Measurements from ENCODE around the gene ADAMTS18. TPM values are rescaled to one million over a fixed set of nuclear protein-coding genes. Genes with fewer than 3 reads are reported as not detected.

The ADAMTS18 gene
- total RNA-seq, 4 donors from 2014 or later, result 0.15 to 5.6 (median 0.19) TPM; not detected in 1

DNA sequence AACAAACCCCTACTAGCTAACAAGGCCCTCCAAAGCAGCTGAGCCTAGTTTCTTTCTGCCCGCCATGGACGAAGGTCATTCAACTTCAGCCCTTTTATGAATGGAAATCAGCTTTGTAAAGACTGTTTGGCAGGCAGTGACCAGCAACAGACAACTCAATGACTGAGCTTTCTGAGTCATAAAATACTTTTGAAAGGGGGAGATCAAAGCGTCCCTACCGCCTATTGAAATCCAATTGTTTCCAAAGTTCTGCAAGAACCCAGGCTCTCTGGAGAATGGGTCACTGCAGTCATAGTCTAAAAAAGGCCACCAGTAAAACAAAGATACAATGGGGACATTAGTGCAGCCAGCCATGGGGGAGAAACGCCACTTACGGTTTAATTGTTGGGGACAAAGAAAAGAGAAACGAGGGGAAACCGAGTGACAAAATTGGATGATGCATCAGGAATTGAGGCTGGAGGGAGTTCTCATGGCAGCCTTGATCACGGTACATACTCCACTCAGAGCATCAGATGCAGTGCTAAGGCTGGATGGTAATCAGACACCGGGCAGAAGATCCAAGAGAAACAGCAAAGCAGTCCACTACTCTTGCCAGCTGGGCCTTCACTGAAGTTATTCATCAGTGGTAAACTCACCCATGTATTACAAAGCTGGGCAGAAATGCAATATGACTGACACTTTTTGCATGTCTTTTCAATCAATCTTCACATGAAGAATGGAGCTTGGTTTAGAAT is 9.8 kb downstream of the ADAMTS18 start:
- H3K36me3 ChIP-seq, result no peaks in the 10 kb centered on the region
- H3K9me3 ChIP-seq, result peaks cover 0 to 7% (median 0%) of the 10 kb centered on the region in 3 donors
- H3K27me3 ChIP-seq, result peaks cover 7% of the 10 kb centered on the region
- TF ChIP-seq POLR2AphosphoS5 (IDR thresholded peaks at IDR 0.05) (no peak), EP300 (IDR thresholded peaks at IDR 0.05) (no peak), POLR2A (IDR thresholded peaks at IDR 0.05) (no peak)
- TF ChIP-seq, protein P1, sequence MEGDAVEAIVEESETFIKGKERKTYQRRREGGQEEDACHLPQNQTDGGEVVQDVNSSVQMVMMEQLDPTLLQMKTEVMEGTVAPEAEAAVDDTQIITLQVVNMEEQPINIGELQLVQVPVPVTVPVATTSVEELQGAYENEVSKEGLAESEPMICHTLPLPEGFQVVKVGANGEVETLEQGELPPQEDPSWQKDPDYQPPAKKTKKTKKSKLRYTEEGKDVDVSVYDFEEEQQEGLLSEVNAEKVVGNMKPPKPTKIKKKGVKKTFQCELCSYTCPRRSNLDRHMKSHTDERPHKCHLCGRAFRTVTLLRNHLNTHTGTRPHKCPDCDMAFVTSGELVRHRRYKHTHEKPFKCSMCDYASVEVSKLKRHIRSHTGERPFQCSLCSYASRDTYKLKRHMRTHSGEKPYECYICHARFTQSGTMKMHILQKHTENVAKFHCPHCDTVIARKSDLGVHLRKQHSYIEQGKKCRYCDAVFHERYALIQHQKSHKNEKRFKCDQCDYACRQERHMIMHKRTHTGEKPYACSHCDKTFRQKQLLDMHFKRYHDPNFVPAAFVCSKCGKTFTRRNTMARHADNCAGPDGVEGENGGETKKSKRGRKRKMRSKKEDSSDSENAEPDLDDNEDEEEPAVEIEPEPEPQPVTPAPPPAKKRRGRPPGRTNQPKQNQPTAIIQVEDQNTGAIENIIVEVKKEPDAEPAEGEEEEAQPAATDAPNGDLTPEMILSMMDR (IDR thresholded peaks at IDR 0.05), result no peak
- no peak for ATAC-seq
- H3K4me3 ChIP-seq, result no peak overlapping the region
- WGBS, 2 donors (ENCODE audit: low coverage in 1 of 2), result 76% methylated on average over 7 to 10 of the region's 10 CpGs
- no peaks in the 10 kb centered on the region for H3K4me1 ChIP-seq
- no peak overlapping the region for H3K27ac ChIP-seq

DNA sequence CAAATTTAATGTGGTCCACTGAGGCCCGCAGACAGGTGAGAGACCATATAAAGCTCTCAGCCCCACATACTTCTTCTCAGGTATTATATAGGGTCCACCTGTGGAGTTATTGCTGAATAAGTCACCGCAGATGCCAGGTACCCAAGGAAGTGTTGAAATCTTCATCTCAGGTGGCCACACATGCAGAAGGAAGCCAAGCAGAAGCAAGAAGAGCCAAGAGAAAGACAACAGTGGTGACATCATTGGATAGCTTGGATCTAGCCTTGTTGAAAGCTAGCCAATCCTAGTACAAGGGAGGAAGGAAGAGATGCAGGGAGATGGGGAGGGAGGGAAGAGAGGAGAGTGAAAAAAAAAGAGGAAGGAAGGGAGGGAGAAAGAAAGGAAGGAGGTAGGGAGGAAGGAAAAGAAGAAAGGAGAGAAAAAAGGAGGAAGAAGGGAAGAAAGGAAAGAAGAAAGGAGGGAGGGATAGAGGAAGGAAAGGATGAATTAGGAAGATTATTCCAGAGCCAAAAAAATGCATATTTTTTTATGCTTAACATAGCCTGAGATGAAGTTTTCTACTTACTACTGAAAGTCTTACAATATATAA is 12.5 kb downstream of the ADAMTS18 start:
- Histone ChIP-seq H3K4me3 (no peak overlapping the region), H3K4me1 (no peaks in the 10 kb centered on the region), H3K27me3 (peaks cover 4% of the 10 kb centered on the region), H3K27ac (no peak overlapping the region), H3K36me3 (no peaks in the 10 kb centered on the region), H3K9me3 (no peaks in the 10 kb centered on the region)
- TF ChIP-seq, protein P1 (IDR thresholded peaks at IDR 0.05), result no peak
- no peak for TF ChIP-seq POLR2A (IDR thresholded peaks at IDR 0.05)
- no peak for TF ChIP-seq EP300 (IDR thresholded peaks at IDR 0.05)
- no peak for TF ChIP-seq POLR2AphosphoS5 (IDR thresholded peaks at IDR 0.05)
- ATAC-seq, result no peak
- WGBS, 2 donors (ENCODE audit: low coverage in 1 of 2), result 83 to 100% methylated on average over 1 to 2 of the region's 2 CpGs

DNA sequence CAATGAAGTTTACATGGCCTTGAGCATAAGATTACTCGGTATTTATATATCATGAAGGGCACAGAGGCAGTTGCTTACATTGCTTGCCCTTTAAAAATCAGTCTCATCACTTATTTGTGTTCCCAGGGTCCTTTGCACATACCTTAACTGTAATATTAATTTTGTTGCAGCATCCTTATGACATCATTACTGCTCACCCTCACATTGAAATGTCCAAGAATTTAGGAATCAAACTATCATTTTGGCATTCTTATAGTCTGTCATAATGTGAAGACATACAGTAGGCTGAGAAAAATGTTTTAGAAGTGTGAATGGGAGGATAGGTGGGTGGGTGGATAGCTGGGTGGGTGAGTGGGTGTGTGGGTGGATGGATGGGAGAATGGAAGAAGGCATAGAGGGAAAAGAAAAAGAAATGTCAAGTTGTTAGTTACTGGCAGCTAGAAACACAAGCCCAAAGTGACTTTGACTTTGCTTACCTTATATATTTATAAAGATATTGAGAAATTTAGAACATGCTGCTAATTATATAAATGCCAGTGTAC is 17.8 kb downstream of the ADAMTS18 start:
- Histone ChIP-seq H3K4me1 (no peaks in the 10 kb centered on the region), H3K27ac (no peak overlapping the region), H3K4me3 (no peak overlapping the region), H3K9me3 (no peaks in the 10 kb centered on the region), H3K27me3 (peaks cover 4% of the 10 kb centered on the region), H3K36me3 (no peaks in the 10 kb centered on the region)
- TF ChIP-seq POLR2AphosphoS5 (IDR thresholded peaks at IDR 0.05), result no peak
- WGBS, 2 donors (ENCODE audit: low coverage in 1 of 2), result 67 to 82% methylated on average over 1 of the region's 1 CpG
- ATAC-seq, result no peak

DNA sequence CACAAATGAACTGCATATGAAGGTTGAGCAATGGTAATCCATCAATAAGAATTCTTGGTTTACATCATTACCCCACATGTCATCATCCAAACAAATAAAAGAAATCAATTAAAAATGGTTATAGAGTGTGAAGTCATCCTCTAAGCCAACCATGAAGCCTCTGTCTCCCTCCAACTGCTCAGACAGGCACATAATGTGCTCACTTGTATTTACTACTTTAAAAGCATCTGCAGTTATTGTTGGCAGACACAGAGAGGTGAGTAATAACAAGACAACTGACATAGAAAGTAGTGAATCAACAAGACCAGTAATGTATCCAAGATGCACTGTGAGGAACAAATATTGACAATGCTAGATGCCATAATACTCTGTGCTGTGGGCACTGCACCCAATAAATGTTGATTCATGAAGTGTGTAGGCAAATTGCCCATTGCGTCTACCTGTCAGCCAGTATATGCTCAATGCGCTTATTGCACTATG is 20.0 kb downstream of the ADAMTS18 start:
- TF ChIP-seq POLR2AphosphoS5 (IDR thresholded peaks at IDR 0.05), result no peak
- TF ChIP-seq, protein P1 (IDR thresholded peaks at IDR 0.05), result no peak
- TF ChIP-seq EP300 (IDR thresholded peaks at IDR 0.05), result no peak
- TF ChIP-seq POLR2A (IDR thresholded peaks at IDR 0.05), result no peak
- Histone ChIP-seq H3K27me3 (peaks cover 4% of the 10 kb centered on the region), H3K27ac (no peak overlapping the region), H3K4me1 (no peaks in the 10 kb centered on the region), H3K4me3 (no peak overlapping the region), H3K9me3 (no peaks in the 10 kb centered on the region), H3K36me3 (no peaks in the 10 kb centered on the region)
- no peak for ATAC-seq
- WGBS, 2 donors (ENCODE audit: low coverage in 1 of 2), result 83 to 100% methylated on average over 2 of the region's 2 CpGs

DNA sequence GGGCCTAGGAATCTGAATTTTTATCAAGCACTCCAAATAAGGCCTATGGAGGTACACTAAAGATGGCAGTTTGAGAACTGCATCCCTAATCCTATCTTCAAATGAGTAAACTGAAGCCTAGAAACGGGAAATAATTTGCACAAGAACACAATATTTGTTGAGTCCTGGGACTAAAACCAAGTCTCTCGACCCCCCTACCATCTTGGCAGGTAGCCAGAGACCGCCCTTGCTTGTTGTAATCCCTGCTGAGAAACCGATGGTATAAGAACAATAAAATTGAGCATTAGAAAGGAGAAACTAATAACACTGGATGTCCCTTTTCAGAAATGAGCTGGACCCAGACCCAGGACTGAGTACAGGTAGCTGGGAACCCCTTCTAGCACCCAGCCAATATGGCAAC is 24.4 kb downstream of the ADAMTS18 start:
- H3K36me3 ChIP-seq, result no peaks in the 10 kb centered on the region
- no peak for ATAC-seq
- H3K27me3 ChIP-seq, result peaks cover 3% of the 10 kb centered on the region
- H3K4me1 ChIP-seq, result no peaks in the 10 kb centered on the region
- H3K27ac ChIP-seq, result no peak overlapping the region
- H3K9me3 ChIP-seq, result peaks cover 0 to 13% (median 0%) of the 10 kb centered on the region in 3 donors
- TF ChIP-seq POLR2A (IDR thresholded peaks at IDR 0.05) (no peak), EP300 (IDR thresholded peaks at IDR 0.05) (no peak), POLR2AphosphoS5 (IDR thresholded peaks at IDR 0.05) (no peak)
- TF ChIP-seq, protein P1 (IDR thresholded peaks at IDR 0.05), result no peak
- H3K4me3 ChIP-seq, result no peak overlapping the region
- WGBS, 2 donors (ENCODE audit: low coverage in 1 of 2), result 71 to 92% methylated on average over 2 to 4 of the region's 4 CpGs
